Measurements from ENCODE around the gene CYP4Z1.
"Not testable (repeated sequence)": the region's sequence is repeated elsewhere in the genome, so short reads cannot be mapped to it uniquely, and the experiment has no call there.

The CYP4Z1 gene, protein sequence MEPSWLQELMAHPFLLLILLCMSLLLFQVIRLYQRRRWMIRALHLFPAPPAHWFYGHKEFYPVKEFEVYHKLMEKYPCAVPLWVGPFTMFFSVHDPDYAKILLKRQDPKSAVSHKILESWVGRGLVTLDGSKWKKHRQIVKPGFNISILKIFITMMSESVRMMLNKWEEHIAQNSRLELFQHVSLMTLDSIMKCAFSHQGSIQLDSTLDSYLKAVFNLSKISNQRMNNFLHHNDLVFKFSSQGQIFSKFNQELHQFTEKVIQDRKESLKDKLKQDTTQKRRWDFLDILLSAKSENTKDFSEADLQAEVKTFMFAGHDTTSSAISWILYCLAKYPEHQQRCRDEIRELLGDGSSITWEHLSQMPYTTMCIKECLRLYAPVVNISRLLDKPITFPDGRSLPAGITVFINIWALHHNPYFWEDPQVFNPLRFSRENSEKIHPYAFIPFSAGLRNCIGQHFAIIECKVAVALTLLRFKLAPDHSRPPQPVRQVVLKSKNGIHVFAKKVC

DNA sequence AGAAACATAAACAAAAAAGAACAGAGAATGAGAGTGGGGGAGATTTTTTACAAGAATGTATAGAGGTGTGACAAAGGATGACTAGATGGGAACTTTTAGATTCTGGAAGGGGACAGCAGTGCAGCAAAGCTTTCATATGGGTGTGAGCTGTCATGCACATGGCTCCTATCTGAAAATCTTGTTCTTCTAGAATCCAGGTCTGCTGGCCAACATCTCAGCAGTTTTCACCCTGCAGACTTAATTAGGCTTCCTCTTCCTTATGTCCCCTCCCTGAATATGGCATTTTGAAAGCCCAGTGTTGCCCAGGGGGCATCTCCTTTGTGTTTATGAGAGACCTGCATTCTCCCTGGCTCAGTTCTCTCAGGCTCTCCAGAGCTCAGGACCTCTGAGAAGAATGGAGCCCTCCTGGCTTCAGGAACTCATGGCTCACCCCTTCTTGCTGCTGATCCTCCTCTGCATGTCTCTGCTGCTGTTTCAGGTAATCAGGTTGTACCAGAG lies at the start of gene CYP4Z1:
Gene CYP4Z1, plus strand, starts transcription at position 135 of the 498 bp plus-strand sequence. Its CDS starts 260 bp downstream, at position 395.
- DNase-seq = no peak

DNA sequence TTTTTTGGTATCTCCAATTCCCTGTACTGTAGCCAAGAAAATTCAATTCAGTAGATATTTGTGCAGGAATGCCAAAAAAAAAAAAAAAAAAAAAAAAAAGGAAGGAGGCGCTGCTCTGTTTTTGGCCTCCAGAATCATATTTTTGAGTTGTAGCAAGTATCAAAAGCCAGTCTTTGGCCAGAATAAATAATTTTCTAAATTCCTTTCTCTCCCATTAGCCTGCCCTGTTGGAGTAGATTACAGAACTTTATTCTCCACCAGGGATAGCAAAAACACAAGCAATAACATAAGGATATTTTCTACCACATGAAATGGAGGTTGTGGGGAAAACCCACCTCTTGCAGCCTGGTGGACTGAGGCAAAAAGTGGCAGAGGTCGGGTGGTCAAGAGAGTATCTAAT lies 46.0 kb upstream of the CYP4Z1 start:
- no peak for DNase-seq

DNA sequence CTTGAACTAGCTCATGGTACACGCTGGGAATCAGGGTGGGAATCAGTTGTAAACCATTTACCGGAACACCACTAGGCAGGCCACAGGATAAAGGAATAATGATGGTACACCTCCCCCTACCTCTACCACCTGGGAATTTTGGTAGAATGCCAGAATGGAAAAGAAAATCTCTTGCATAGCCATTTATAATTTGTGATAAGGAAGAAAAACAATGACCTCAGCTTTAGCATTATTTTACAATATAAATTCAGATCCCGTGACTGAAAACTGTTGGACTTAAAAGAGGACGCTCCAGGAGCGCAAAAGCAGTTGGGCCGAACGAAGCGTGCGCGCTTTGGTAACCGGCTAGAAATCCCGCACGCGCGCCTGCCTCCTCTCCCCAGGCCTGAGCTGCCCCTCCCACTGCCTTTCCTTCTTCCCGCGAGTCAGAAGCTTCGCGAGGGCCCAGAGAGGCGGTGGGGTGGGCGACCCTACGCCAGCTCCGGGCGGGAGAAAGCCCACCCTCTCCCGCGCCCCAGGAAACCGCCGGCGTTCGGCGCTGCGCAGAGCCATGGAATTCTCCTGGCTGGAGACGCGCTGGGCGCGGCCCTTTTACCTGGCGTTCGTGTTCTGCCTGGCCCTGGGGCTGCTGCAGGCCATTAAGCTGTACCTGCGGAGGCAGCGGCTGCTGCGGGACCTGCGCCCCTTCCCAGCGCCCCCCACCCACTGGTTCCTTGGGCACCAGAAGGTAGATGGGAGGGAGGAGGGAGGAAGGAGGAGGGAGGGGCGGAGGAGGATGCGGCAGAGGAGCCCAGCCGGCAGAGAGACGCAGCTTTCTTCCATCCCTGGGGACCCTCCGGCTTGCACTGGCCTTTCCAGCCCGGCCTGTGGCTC lies 43.5 kb upstream of the CYP4Z1 start, which contains the start of gene CYP4X1:
Gene CYP4X1, plus strand, starts transcription at position 402 of the 873 bp plus-strand sequence. Its CDS starts 149 bp downstream, at position 551.
- DNase-seq = peak; percentile 52

DNA sequence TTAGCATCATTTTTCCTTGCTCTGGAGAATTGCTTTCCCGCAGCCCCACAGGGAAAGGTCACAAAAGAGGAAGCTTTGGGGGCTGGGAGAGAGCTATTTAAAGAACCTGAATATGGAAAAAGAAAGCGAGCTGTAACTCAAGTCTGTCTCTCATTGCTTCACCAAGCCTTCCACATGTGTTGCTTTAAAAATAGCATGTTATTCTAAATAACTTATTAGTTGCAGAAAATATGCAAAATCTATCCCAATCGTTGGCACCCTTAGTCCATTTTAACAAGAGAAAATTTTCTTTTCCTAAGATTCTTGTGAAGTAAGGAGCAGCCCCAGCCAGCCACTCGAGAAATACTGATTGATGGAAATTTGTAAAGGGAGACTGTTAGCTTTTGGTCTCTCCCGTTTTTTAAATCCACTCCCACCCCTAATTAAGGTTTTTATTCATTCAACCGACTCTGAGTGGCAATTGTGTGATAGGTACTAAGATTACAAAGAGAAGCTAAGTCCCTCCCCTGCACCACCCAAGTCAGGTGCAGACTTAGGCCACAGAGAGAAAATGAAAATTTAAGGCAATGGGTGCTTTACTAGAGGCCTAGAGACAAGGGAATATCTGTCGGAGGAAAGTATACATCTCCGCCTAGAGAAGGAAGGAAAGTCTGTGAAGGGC lies 42.8 kb upstream of the CYP4Z1 start:
- no peak for DNase-seq

DNA sequence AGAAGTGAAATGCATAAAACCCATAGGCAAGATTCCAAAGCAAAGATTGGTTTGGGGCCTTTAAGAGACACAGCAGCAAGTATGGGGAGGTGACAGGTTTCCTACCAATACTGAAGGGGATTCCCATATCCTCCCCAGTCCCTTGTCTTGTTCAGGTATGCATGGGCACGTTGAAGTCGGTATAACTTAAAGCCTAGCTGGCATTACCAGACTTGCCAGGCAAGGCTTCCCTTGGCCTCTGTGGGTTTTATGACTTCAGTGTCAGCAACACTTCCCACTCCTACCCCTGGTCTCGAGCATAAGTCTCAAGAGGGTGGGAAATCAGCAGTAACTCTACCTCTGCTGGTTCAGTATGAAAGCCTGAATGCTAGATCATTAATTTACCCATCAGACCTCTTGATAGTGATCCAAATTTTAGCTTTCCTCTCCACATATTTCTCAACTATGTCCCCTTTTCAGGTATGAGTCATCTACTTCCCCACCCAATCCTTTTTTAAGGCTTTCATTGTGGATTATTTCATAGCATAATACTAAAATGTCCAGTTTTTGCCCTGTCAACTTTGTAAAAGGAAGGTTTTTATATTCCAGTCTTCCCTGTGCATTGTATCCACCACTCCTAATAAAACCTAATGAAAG lies 36.7 kb upstream of the CYP4Z1 start:
- no peak for DNase-seq

DNA sequence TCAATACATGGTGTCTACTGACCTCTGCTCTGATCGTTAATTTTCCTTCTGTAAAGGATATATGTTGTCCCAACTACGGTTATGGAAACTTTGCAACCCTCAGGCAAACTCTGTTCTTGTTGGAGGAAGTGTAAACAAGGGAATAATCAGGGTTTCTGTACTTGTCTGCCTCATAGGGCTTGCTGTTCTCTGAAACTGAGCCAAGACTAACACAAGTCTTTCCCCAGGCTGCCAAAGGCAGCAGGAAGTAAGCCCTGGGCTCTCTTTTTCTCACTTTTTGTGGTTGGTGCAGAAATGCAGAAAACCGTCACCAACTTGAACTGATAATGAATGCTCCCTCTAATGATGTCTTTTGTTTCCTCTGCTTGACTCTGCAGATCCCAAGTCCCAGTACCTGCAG lies 36.0 kb upstream of the CYP4Z1 start:
- DNase-seq = no peak

DNA sequence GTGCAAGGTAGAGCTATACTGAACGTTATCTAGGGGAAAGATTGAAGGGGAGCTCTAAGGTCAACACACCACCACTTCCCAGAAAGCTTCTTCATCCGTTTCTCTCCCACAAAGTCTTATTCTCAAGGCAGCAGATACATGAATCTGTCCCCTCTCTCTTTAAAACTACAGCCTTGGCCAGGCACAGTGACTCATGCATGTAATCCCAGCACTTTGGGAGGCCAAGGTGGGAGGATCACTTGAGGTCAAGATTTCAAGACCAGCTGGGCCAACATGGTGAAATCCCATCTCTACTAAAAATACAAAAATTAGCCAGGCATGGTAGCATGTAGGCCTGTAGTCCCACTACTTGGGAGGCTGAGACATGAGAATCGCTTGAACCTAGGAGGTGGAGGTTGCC lies 35.4 kb upstream of the CYP4Z1 start:
- DNase-seq = no peak

DNA sequence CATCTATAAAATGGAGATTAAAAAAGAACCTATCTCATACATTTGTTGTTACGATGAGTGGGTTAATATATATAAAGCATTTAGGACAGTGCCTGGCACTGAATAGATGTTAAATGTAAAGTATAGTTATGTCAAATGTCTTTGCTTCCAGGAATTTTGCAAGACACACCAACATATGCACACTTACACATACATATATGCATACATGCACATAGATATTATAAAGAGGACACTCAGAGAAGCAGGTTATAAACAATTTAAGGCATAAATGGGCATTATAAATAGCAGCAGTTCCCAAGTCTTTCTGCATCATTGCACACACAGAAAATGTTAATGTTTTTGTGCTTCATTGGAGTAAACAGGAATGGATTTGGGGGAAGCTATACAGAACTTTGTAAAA lies 30.3 kb upstream of the CYP4Z1 start:
- no peak for DNase-seq

DNA sequence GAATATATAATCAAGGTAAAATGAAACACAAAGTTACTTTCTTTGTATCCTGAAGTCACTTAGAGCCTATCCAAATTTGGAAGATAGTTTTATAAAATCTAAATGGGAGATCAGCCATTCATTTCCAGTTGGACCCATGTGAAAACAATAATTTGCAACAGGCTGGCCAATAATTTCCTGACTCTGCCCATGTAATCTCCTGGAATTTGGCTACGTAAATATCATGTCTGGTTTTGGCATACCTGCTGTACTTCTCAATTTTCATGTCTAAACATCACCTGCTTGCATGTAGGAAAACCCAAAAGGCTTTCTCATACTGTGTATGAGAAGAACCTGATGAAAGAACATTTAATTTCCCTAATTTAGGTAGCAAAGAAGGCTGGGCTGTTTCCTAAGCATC lies 7.7 kb upstream of the CYP4Z1 start:
- DNase-seq = no peak

DNA sequence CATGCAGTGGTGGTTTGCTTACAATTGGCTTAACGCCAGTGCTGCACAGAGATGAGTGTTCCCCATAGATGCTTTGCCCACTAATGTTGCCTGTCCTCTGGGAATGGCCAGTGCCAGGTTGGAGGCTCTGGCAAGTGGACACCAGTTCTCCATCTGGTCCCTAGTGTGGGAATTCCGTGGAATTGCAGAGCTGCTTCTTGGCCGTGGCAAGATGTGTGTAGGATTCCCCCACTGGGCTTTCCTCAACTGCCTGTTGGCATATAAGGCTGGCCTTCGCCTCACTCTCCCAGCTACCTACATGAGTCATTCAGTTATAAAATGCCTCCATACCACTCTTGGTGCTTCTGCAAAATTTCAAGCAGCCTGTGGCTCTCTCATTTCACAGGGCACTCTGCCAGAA lies 2.0 kb downstream of the CYP4Z1 start:
- DNase-seq = not testable (repeated sequence)

DNA sequence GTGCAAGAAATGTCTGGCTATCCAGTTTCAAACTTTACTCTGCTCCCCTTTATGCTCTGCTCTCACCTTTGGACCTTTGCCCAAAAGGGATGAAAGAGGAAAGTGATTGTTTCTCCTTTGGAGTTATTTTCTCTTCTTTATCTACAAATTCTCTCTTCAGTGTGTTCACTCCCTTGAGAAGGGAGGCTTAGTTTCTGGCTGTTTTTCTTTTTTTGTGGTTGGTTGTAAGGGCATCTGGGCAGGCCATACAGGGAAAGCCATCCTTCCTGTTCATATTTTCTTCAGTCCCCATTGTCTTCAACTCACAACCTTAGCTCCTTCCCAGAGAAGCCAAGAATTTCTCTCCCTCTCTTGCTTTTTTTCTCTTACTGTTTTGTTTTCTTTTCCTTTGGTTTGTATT lies 2.5 kb downstream of the CYP4Z1 start:
- not testable (repeated sequence) for DNase-seq

DNA sequence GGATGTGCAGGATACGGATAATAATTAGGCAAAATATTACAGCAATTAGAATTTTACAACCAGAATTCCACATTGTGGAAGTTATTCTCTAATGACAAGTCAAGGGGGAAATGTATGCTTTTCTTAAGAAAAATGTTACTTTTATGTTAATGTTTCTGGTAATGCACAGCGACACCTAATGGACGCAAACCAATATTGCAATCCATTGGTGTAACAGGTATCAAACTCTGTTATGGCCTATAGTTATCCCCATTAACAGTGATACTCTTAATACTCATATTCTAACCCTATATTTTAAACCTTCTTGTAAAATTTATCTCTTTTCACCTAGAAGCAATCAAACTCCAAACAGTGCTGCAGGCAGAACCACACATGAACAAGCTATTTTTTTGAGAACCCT lies 22.3 kb downstream of the CYP4Z1 start:
- DNase-seq = not testable (repeated sequence)

DNA sequence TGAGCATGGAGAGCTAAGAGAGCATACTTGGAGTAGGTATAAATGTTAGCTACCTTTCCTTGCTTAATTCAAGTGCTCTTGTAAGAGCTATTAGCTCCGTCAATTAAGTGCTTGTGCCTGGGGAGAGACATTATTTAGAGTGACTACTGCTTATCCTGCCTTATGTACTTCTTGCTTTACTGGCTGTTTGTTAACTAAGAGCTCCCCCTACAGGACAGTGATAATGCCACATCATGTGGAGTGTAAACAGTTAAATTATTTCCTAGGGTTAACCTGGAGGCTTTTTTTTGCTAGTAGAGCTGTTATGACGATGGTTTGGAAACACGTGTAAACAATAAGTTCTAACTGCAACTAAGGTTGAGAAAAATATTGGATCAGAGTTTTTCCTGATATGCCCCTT lies 24.4 kb downstream of the CYP4Z1 start:
- not testable (repeated sequence) for DNase-seq

DNA sequence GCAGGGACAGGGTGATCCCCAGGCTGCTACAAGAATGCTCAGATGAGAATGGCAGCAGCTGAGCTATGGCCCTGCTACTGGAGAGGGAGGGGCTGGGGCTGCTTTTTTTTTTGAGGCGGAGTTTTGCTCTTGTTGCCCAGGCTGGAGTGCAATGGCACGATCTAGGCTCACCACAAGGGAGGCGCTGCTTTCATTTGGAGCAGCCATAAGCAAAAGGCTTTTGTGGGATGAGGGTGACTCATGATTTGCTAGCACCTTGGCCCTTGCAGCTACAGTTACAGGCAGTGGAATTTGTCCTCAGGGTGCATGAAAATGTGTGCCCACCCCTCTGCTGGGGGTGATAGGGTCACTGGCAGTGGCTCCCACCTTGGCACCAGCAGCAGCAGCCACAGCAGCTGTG lies 37.8 kb downstream of the CYP4Z1 start:
- DNase-seq = no peak

DNA sequence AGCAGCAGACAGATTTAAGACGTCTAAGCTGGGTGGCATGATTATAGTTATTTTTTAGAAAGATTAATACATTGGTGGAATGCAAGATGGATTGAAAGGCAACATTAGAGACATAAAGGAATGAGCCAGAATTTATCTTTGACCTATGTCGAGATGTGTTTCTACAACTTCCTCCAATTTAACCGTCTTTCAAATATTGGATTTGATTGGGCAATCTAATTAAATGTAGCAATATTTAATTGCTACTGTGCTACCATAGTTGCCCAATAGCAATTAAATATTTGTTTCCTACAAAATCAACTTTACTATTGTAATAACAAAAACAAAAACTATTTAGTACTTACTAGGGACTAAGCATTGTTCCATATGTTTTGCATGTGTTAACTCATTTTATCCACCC lies 39.8 kb downstream of the CYP4Z1 start:
- no peak for DNase-seq

DNA sequence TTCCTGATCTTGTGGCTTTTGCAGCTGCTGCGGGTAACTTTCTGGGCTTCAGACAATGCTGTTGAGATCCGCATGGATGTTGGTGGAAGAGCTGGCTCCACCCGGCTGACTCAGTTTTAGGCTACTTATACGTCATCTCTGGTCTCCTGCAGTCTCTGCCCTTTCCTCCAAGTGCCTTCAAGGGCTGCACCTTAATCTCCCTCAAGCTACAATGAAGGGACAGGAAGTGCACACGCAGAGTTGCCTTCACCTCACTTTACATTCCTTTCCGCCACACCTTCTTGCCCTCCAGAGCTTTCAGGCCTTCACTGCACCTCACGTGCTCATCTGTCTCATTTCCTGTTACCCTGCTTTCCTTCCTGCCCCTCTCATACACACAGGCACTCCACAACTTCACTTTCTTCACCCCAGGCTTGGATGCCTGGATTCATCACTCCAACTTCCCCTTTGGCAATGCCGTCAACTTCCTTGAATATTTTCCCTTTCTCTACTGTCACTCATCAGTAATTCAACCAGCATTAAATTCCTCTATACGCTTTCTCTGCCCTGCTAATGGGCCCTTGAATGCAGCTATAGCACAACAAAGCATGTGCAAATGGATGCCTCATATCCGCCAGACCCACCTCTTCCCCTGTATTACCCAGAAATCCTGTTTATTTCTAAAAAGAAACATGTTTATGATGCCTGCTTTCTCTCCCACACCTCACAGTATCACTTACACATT lies 41.0 kb downstream of the CYP4Z1 start:
- DNase-seq = not testable (repeated sequence)

DNA sequence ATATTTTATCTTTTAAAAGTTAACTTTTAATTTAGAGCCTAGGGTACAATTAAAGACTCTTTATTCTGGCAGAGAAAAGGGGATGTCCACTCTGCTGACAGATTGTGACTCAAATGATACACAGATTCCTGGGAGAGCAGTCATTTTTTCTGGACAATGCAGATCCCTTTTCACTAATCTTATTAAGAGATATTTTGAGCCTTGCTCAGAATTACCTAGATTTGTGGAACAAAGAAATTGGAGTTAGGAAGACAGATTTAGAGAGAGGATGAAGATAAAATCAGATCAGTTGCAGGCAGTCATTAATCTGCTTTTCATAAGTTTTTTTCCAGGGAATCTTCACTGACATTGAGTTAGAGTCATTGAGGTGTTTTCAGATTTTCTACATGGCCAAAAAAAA lies 42.5 kb downstream of the CYP4Z1 start:
- DNase-seq = not testable (repeated sequence)

DNA sequence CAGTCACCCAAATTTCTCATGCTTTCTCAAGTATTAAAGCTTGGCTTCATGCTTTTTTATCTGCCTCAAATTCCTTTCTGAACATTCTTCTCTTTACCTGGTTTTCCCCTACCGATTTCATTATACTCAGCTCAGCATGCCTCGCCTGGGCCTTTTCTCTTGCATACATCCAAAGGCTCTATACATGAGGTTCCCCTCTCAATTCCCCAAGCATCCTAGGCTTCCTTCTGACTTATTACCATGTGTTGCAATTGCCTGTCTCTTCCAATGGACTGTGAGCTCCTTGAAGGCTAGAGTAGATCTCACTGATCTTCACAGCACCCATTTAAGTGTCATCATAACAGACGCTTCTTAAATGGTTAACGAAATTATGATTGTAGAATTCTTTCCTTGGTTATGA lies 46.1 kb downstream of the CYP4Z1 start:
- no peak for DNase-seq

DNA sequence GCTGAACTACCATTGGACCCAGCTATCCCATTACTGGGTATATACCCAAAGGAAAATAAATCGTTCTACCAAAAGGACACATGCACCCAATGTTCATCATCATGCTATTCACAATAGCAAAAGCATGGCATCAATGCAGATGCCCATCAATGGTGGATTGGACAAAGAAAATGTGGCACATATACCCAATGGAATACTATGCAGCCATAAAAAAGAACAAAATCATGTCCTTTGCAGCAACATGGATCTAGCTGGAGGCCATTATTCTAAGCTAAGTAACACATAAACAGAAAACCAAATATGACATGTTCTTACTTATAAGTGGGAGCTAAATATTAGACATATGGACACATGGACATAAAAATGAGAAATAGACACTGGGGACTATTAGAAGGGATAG lies 54.0 kb downstream of the CYP4Z1 start:
- DNase-seq = not testable (repeated sequence)

DNA sequence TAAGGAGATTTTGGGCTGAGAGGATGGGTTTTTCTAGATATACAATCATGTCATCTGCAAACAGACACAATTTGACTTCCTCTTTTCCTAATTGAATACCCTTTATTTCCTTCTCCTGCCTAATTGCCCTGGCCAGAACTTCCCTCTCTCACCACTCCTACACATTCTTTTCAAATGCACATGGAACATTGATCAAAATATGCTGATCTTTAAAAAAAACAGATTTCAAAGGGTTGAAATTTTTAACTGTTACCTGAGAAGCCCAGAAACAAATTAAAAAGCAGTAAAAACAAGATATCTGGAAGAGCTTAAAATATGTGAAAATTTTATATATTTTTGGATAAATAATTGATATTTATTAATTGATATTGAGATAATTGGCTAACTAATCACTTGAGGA lies 57.8 kb downstream of the CYP4Z1 start:
- not testable (repeated sequence) for DNase-seq

DNA sequence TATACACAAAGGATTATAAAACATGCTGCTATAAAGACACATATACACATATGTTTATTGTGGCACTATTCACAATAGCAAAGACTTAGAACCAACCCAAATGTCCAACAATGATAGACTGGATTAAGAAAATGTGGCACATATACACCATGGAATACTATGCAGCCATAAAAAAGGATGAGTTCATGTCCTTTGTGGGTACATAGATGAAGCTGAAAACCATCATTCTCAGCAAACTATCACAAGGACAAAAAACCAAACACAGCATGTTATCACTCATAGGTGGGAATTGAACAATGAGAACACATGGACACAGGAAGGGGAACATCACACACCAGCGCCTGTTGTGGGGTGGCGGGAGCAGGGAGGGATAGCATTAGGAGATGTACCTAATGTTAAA lies 60.0 kb downstream of the CYP4Z1 start:
- not testable (repeated sequence) for DNase-seq

DNA sequence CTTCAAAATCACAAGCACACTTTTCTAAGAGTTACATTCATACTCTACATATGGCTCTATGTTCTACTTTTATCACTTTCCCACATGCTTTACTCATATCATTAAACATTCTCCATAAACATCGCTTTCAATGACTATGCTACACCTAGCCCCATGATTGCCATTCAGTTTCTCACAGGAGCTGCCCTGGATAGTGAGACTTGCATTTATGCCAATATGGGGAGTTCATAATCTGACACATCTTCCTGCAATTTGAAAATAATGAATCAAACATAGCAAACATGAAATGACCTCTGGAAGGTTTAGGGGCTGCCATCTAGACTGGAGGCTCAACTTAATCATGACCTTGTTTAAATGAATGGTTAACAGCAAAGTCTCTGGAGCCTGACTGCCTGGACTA lies 61.2 kb downstream of the CYP4Z1 start:
- DNase-seq = no peak
